EL (cell line): Measurements from ENCODE around the gene TBX2.
A peak's percentile ranks its signal among the peaks of the same experiment; 100 is the strongest.
"Not testable (repeated sequence)": the region's sequence is repeated elsewhere in the genome, so short reads cannot be mapped to it uniquely, and the experiment has no call there.

Experiments used
- DNase-seq: peaks from one replicate; pipeline ENCODE4 v3.0.0-alpha.2; 2016

TBX2 gene

GRCh38 chr17:61440697-61441096 lies 41.1 kb downstream of the TBX2 start:
- DNase-seq: no peak

DNA sequence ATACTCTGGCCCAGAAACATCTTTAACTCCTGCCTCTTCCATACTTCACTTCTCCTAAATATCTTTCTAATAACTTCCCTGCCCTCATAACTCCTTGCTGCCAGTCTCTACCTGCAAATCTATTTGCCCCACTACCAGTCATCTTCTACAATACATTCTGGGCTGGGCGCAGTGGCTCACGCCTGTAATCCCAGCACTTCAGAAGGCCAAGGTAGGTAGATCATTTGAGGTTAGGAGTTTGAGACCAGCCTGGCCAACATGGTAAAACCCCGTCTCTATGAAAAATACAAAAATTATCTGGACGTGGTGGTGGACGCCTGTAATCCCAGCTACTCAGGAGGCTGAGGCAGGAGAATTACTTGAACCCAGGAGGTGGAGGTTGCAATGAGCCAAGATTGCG lies 41.9 kb downstream of the TBX2 start:
- DNase-seq: not testable (repeated sequence)

- DNase-seq: no peak
Observed at GRCh38 chr17:61442136-61442775, 42.6 kb downstream of the TBX2 start.

- no peak for DNase-seq
Observed at GRCh38 chr17:61442878-61443474, 43.3 kb downstream of the TBX2 start.

- no peak for DNase-seq
Observed at GRCh38 chr17:61443475-61443882, 43.8 kb downstream of the TBX2 start.

GRCh38 chr17:61444075-61444474 lies 44.4 kb downstream of the TBX2 start:
- DNase-seq: no peak

GRCh38 chr17:61444831-61445230 lies 45.2 kb downstream of the TBX2 start:
- peak; percentile 69 for DNase-seq

DNA sequence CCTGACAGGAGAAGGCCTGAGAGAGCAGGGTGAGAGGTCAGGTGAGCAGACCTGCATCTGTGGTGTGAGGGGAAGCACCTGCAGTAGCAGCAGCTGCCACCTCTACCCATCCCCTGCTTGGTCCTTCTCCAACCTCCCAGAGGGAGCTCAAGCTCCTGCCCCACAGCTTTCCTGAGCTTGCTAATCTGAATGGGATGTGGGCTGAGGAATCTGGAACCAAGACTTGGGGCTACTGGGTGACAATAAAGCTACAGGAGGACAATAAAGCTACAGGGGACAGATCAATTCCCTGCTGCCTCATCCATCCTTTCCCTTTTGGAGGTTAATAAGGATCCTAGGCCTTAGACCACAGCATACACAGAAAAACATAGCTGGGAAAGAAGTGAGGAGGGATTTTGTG lies 47.7 kb downstream of the TBX2 start:
- no peak for DNase-seq

GRCh38 chr17:61448042-61448441 lies 48.4 kb downstream of the TBX2 start:
- no peak for DNase-seq

GRCh38 chr17:61449140-61449539 lies 49.5 kb downstream of the TBX2 start:
- not testable (repeated sequence) for DNase-seq

DNA sequence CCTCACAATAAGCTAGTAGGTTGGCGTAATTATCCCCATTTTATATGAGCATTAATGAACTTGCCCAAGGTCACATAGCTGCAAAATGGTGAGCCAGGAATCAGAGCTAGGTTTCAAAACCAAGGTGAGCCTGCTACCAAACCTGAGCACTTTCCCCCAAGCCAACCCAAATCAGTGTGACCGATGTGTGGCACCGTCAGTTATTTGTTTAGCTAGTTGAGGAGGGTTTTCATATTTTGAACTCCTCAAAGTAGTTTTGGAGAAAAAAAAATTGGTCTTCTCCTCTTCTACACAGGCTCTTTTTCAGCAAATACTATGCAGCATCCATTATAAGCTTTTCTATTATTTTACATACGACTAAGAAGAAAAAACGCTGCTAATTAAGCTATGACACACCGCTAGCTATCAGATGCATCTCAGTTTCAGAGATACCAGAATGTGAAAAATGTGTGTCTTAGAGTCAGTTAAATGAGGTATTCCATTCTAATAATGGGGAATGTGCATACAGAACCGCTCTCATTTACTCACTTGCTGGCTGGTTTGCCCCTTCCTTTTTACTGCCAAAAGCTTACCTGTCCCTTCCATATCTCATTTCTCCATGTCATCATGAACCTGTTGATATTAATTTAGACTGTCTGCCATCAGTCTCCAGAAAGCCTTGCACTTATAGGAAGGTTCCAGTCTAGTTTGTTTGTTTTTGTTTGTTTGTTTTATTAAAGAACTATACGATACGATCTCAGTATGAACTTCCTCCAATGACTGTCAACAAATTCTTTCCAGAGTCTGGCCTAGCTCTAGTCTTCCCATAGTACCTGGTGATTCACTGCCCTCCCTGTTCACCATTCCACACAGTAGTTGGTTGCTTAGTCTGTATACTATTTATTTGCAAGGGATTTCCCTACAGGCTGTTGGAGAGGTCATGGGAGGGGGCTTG lies 50.3 kb downstream of the TBX2 start:
- no peak for DNase-seq

DNA sequence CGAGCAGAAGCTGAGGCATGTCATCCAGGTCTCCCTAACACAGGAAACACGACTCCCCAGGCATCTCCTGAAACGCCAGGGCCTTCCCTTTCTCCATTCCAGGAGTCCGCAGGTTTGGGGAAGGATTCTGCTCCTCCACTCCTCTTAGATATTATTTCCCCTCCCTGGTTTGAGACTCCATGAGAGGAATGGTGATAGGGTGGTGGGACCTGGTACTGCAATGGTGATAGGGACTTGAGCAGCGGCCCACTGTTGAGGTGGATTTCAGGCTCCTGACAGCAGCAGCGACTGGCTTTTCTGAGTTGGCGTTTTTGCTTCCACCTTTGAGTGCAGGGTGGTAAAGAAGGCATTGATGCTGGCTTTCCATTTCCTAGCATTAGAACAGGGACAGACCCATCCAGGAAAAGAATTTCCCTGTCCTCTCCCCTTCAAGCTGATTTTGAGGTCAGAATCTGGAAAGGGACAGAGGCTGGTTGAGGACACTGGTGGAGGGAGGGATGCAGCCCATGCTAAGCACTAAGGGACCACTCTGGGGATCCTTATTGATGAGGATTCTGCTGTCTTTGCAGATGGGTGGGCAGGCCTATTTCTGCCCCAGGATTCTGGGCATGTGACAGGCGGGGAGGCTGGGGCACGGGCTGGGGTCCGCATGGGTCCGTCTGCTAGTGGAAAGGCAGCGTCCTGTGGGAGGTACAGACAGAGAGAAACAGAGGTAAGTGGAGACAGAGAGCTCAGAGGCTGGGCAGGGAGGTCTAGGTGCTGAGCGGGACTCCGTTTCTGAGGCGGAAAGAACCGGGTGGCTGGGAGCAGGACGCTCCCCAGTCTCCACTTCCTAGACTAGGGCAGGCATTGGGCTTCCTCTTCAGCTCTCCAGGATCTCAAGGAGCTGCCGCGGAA lies 51.2 kb downstream of the TBX2 start:
- DNase-seq: no peak

DNA sequence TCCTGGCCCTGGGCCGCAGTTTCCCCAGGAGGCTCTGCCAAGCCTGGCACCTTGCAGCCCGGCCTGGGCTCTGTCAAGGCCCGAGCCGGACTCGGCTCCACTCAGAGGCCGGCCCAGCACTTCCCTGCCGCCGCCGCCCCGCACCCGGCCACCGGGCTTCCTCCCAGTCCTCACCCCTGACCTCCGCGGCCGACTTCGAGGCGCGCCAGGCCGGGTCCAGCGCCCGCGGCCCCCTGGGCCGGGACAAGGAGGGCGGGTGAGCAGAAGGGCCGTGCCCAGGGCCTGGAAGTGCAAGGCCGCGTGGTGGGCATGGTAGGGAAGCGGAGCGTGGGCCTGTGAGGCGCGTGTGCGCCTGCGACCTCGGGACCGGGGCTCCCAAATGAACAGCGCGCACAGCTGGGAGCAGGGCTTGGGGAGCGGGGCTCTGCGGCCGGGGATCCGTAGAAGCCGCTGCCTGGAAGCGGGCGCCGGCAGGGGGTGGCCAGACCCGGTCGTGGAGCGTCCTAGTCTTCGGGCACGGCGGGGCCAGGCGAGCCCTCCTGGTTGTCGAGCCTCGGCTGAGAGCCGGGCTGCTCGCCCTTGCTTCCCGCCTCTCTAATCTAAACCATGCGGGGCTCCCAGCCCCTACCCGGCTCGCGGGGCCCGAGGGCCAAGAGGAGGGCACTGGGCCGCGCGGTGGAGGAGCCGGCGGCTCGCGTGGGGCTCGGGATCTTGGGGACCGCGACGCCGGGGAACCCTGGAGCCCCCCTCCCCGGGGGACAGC lies 52.1 kb downstream of the TBX2 start:
- DNase-seq: no peak

DNA sequence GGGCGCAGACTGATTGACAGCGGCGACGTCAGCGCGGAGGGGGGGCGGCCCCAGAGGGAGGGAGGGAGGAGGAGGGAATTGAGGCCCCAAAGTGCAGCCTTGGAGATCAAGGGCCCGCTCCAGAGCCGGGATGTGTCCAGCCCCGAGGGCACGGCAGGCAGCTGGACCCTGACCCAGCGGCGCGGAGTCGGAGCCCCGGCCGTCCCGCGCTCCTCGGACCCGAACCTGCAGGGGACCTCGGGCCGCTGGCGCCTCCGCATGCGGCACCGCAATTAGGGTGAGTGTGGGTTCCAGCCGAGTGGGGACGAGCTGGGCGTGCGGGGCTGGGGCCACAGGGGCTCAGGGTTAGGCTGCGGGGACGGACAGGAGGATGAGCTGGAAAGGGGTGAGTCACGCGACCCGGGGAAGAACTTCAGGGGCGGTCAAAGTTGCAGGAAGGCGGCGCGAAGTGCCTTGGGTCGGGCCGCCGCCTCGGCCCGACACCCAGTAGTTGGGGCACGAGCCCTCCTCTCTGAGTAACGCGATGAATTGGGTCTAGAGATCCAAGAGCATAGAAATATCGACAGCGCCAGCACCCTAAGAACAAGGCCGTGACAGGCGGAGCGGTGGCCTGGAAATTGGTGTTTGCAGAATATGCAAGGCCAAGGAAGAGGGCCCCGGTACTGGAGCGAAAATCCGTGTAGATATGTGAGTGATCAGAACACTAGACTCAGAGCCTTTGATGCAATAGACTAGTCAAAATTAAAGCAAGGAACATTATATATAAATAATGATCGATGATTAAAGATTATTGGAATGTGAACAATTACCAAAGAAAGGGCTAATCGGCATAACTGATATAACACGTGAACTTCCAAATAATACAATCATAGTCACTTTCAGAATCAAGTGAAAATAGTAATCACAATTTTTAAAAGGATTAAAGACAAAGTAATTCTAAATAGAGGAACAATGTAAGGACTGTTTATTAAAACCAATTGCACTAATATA lies 53.0 kb downstream of the TBX2 start, which contains the start of gene TBX4:
TBX4 (plus strand) TSS at position 122 of the 990 bp plus-strand sequence. CDS start 4,069 bp downstream, outside the sequence.
- DNase-seq: peak; percentile 50

- no peak for DNase-seq
Observed at GRCh38 chr17:61453566-61454380, 54.1 kb downstream of the TBX2 start.

DNA sequence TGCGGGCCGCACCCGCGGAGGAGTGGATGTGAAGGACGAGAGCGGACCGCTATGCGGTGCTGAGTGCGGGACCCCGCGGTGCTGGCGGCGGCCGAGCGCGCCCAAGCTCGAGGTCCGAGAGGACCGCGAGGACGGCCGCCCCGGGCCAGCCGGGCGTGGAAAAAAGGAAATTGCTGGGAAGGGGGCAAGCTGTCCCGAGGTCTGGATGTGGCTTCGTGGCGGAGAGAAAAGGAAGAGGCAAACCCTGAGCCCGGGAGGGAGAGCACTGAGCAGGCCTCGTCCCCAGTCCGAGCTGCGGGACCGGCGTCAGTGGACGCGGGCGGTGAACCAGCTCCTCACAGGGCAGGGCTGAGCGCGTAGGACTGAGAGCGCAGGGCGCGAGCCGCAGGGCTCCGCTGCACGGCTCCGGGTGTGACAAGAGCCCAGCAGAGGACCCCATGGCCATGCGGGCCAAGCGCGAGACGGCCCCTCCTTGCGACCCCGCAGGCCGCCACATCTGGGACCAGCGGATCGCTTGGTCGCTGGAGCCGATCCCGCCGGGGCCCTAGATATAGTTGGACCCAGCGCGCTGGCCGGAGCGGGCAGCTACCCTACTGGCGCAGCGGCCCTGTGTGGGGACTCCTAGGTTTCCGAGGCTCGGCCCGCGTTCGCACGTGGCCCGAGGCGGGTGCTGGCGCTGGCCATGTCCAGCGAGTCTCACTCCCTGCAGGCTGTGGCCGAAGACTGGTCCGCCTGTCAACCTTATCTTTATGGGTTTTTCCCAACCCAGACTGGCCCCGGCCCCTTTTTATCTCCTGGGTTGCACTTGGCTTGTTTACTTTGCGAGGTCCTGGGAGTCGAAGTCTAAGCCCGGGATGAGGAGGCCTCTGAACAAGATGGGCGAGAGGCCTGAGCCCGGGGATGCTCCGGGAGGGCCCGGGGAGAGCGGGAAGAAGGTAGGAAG lies 55.0 kb downstream of the TBX2 start:
- peak; percentile 31 for DNase-seq

GRCh38 chr17:61455324-61456060 lies 55.8 kb downstream of the TBX2 start:
- no peak for DNase-seq
